Upper lobe of right lung (tissue), 1 donor: ENCODE results near the gene KBTBD2. TPM values are rescaled to one million over a fixed set of nuclear protein-coding genes. Genes with fewer than 3 reads are reported as not detected.
"Not testable (repeated sequence)": the region's sequence is repeated elsewhere in the genome, so short reads cannot be mapped to it uniquely, and the experiment has no call there.

ENCODE experiments used
- ATAC-seq: fragments of 200-7000 bp; cut with Tn5 transposase; one replicate; pipeline ENCODE4 v1.9.1; 2020; ENCODE audit warnings: mild to moderate bottlenecking, moderate library complexity
- DNase-seq: peaks from one replicate; pipeline ENCODE4 v3.0.0-alpha.2; 2020
- H3K27ac ChIP-seq: fragments of 200-600 bp; one replicate; pipeline ENCODE4 v1.8.0; 2022
- H3K27me3 ChIP-seq: fragments of 200-600 bp; one replicate; pipeline ENCODE4 v1.8.0; 2022; ENCODE audit warnings: mild to moderate bottlenecking
- H3K36me3 ChIP-seq: fragments of 200-600 bp; one replicate; pipeline ENCODE4 v1.8.0; 2022
- H3K4me1 ChIP-seq: fragments of 200-600 bp; one replicate; pipeline ENCODE4 v1.8.0; 2022
- H3K4me3 ChIP-seq: fragments of 200-600 bp; one replicate; pipeline ENCODE4 v1.8.0; 2022; ENCODE audit warnings: mild to moderate bottlenecking
- H3K9me3 ChIP-seq: fragments of 200-600 bp; one replicate; pipeline ENCODE4 v1.8.0; 2022
- CTCF ChIP-seq: fragments of 200-600 bp; IDR thresholded peaks from one replicate; pipeline ENCODE4 v1.8.0; 2022; ENCODE audit warnings: antibody characterized with exemption
- intact Hi-C: fragments of 100-400 bp; cut with DNase I; formaldehyde crosslinking; loops from one replicate; pipeline ENCODE4 v1.11.0; 2022
- total RNA-seq: library from RNA; stranded (reverse); fragmentation: NEBNext Ultra II Directional; extraction: Animal tissue kit (Norgen Biotek cat#: 25700); gene quantifications from one replicate; pipeline ENCODE4 v1.2.1, GENCODE V29; 2021
- donor health status: DM: no; HTN: yes; CAD: no; lungs with severe emphysema.

The KBTBD2 gene
- total RNA-seq, 1 donor from 2014 or later = 44.7 TPM

- Histone ChIP-seq H3K4me3 (no peak overlapping the region), H3K27ac (no peak overlapping the region), H3K4me1 (peaks cover 5% of the 10 kb centered on the region), H3K9me3 (no peaks in the 10 kb centered on the region), H3K36me3 (no peaks in the 10 kb centered on the region), H3K27me3 (no peaks in the 10 kb centered on the region)
- no peak for TF ChIP-seq CTCF
- intact Hi-C loops = no loop called here
- DNase-seq = no peak
- no peak for ATAC-seq
Observed at GRCh38 chr7:32900433-32900995, 9.0 kb upstream of the KBTBD2 start.

GRCh38 chr7:32897376-32897775 is 5.8 kb upstream of the KBTBD2 start:
- H3K9me3 ChIP-seq, H3K4me3 ChIP-seq, DNase-seq, H3K27me3 ChIP-seq, H3K27ac ChIP-seq, H3K36me3 ChIP-seq, ATAC-seq, intact Hi-C loops: not testable (repeated sequence)
- H3K4me1 ChIP-seq = peaks cover 13% of the 10 kb centered on the region

- DNase-seq (no peak), ATAC-seq (no peak)
- Histone ChIP-seq H3K4me1 (peaks cover 14% of the 10 kb centered on the region), H3K9me3 (no peaks in the 10 kb centered on the region), H3K27ac (no peak overlapping the region), H3K4me3 (no peak overlapping the region), H3K27me3 (no peaks in the 10 kb centered on the region), H3K36me3 (no peaks in the 10 kb centered on the region)
- intact Hi-C loops = no loop called here
- TF ChIP-seq CTCF = no peak
Observed at GRCh38 chr7:32896564-32897347, 5.2 kb upstream of the KBTBD2 start.

- intact Hi-C loops = no loop called here
- no peak for DNase-seq
- Histone ChIP-seq H3K4me3 (no peak overlapping the region), H3K4me1 (peaks cover 22% of the 10 kb centered on the region), H3K9me3 (no peaks in the 10 kb centered on the region), H3K27me3 (no peaks in the 10 kb centered on the region), H3K36me3 (no peaks in the 10 kb centered on the region), H3K27ac (no peak overlapping the region)
- no peak for ATAC-seq
- TF ChIP-seq CTCF = no peak
Observed at GRCh38 chr7:32894171-32894570, 2.6 kb upstream of the KBTBD2 start.

GRCh38 chr7:32893722-32894121 is 2.2 kb upstream of the KBTBD2 start:
- Histone ChIP-seq H3K36me3 (no peaks in the 10 kb centered on the region), H3K27me3 (no peaks in the 10 kb centered on the region), H3K9me3 (no peaks in the 10 kb centered on the region), H3K4me1 (peaks cover 26% of the 10 kb centered on the region), H3K27ac (peak overlapping the region; percentile 94), H3K4me3 (no peak overlapping the region)
- no peak for DNase-seq
- intact Hi-C loops = no loop called here
- no peak for TF ChIP-seq CTCF
- no peak for ATAC-seq

- intact Hi-C loops = no loop called here
- no peak for ATAC-seq
- no peaks in the 10 kb centered on the region for H3K27me3 ChIP-seq
- peaks cover 32% of the 10 kb centered on the region for H3K4me1 ChIP-seq
- H3K9me3 ChIP-seq = no peaks in the 10 kb centered on the region
- H3K4me3 ChIP-seq = no peak overlapping the region
- H3K27ac ChIP-seq = peak overlapping the region; percentile 94
- no peaks in the 10 kb centered on the region for H3K36me3 ChIP-seq
- no peak for TF ChIP-seq CTCF
- no peak for DNase-seq
Observed at GRCh38 chr7:32893207-32893524, 1.6 kb upstream of the KBTBD2 start.
